ENCODE measurements around the gene UBR1.
"Not testable (repeated sequence)": the region's sequence is repeated elsewhere in the genome, so short reads cannot be mapped to it uniquely, and the experiment has no call there.

Gene UBR1

GRCh38 chr15:42999201-42999779, 106.5 kb downstream of the UBR1 start:
- H3K4me3 ChIP-seq (ENCODE audit: low read depth, low read length) = no peak overlapping the region
- DNase-seq (ENCODE audit: low read depth) = peak; percentile 8
- TF ChIP-seq CTCF (conservative IDR thresholded peaks at IDR 0.05; ENCODE audit: low read depth, low read length) = no peak

- no peak for TF ChIP-seq CTCF (conservative IDR thresholded peaks at IDR 0.05; ENCODE audit: low read depth, low read length)
- DNase-seq (ENCODE audit: low read depth) = no peak
- no peak overlapping the region for H3K4me3 ChIP-seq (ENCODE audit: low read depth, low read length)
Observed at GRCh38 chr15:42996871-42997270, 109.0 kb downstream of the UBR1 start.

- no peak overlapping the region for H3K4me3 ChIP-seq (ENCODE audit: low read depth, low read length)
- no peak for TF ChIP-seq CTCF (conservative IDR thresholded peaks at IDR 0.05; ENCODE audit: low read depth, low read length)
- peak; percentile 77 for DNase-seq (ENCODE audit: low read depth)
Observed at GRCh38 chr15:42994546-42994945, 111.3 kb downstream of the UBR1 start.

DNA sequence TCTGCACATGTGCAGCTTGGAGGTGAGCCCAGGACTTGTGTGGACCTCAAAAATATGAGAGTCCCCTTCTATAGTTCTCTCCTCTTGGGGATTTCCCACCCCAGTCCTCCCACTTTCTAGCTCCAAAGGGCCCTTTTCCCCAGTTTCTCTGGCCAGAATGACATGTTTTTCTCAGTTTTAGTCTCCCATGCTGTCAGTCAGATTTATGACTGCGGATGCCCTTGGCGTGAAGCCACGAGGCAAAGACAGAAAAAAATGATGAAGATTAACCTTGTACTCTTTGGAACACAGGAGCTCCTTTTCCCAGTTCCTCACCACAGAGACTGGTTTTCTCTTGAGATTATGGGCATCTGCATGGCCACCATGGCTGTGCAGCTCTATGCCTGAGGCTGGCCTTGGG, 113.2 kb downstream of the UBR1 start:
- DNase-seq (ENCODE audit: low read depth) = peak; percentile 4
- no peak overlapping the region for H3K4me3 ChIP-seq (ENCODE audit: low read depth, low read length)
- TF ChIP-seq CTCF (conservative IDR thresholded peaks at IDR 0.05; ENCODE audit: low read depth, low read length) = no peak

DNA sequence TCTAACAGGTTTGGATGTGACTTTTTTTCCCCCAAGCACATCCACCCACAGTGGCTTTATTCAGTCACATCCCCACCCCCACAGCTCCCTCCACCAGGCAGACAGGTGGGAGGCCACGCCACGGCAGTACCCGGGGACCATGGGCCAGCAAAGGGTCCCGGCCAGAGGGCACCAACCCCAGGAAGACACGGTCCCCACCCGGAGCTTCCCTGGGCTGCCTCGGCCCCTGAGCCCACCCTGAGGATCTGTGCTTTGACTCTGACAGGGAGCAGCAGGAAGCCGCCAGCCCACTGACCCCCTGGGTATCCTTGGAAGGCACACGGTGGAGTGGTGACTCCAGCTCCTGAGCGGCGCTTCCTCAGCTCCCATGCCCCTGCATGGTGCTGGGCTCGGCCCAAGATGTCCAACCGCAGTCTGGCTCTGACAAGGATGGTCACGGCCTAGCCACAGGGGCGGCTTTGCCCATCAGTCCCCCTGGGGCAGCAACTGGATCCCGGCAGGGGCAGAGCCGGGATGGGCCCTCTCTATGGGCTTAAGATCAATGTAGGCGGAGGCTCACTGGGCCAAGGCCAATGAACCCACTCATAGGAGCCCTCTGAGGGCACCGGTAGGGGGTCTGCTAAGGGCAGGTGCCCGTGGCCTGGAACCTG, 119.0 kb downstream of the UBR1 start:
- TF ChIP-seq CTCF (conservative IDR thresholded peaks at IDR 0.05; ENCODE audit: low read depth, low read length) = no peak
- H3K4me3 ChIP-seq (ENCODE audit: low read depth, low read length) = no peak overlapping the region
- no peak for DNase-seq (ENCODE audit: low read depth)

DNA sequence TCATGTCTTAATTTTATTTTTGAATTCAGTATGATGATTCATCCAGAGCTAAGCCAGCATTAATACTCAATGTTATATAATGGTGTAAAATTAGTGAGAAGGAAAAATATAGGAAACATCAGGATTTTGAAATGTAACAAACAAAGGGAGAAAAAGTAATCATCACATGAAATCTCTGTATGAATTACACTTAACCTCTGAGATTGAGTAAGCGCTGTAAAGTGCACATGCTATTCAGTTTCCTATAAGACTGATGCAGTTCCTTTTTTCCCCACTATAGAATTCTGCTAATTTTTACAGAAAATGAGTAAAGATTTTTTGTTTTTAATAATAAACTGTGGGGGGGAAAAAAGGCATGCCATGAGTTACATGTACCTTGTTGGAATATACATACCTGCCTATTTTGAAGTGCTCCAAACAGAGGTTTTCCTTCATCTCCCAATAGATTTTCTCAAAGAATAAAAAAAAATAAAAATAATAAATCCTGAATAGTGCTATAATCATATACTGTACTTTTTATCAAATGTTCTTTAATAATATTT, 121.3 kb downstream of the UBR1 start:
- peak; percentile 20 for DNase-seq (ENCODE audit: low read depth)
- no peak for TF ChIP-seq CTCF (conservative IDR thresholded peaks at IDR 0.05; ENCODE audit: low read depth, low read length)
- H3K4me3 ChIP-seq (ENCODE audit: low read depth, low read length) = no peak overlapping the region

- not testable (repeated sequence) for H3K4me3 ChIP-seq (ENCODE audit: low read depth, low read length); DNase-seq (ENCODE audit: low read depth)
Observed at GRCh38 chr15:42979113-42979512, 126.7 kb downstream of the UBR1 start.

All from choroid plexus epithelial cell (primary cell).